ENCODE data around the gene APCS. TPM values are rescaled to one million over a fixed set of nuclear protein-coding genes. Genes with fewer than 3 reads are reported as not detected.

APCS gene
- not detected for polyA plus RNA-seq (ENCODE audit: insufficient read length)
- long read RNA-seq, donor 1 = 0 reads
- long read RNA-seq, donor 2 = 0 reads
- long read RNA-seq, donor 3 = 0 reads
- long read RNA-seq, donor 4 = 0 reads
- long read RNA-seq, donor 5 = 0 reads
- long read RNA-seq, donor 6 = 0 reads
- long read RNA-seq, donor 7 = 0 reads
- long read RNA-seq, donor 8 = 0 reads

GRCh38 chr1:159587461-159587951 lies at the start of gene APCS:
TSS of gene APCS (plus strand) at chr1:159587826. CDS start at chr1:159587922, 96 bp downstream.
- no peak for DNase-seq

- DNase-seq = no peak
Observed at GRCh38 chr1:159548126-159548525, 39.5 kb upstream of the APCS start.

DNA sequence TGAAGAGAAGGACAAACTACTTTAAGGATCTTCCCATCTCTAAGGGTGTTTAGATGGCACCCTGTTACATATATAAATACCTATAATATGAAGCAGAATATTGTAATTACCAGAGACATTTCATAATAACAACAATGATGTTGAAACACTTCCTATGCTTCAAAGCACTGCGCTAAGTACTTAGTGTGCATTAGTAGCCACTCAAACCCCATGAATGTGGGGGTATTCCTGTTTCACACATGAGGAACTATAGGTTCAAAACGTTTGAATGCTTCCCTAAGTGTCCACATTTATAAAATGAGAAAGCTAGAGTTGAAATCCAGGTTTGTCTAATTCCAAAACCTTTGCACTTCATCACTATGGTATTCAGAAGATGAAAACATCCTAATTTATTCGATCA lies 33.4 kb upstream of the APCS start:
- DNase-seq = no peak

DNA sequence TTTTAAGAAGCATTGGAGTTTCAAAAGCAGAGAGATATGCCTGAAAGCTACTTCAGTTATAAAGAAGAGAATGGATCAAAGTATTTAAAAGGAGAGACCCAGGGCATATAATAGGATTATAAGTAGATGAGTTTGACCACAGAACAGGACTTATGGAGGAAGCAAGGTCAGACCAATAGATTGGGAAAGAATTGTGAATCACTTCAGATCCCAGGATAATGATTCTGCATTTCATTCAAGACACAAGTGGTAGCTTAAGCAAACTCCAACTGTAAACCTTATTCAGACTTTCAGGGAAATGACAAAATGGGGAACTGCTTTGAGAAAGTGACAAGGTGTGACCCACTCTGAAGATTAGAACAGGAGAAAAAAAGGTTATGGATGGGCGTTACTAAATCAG lies 32.9 kb upstream of the APCS start:
- DNase-seq = no peak

DNA sequence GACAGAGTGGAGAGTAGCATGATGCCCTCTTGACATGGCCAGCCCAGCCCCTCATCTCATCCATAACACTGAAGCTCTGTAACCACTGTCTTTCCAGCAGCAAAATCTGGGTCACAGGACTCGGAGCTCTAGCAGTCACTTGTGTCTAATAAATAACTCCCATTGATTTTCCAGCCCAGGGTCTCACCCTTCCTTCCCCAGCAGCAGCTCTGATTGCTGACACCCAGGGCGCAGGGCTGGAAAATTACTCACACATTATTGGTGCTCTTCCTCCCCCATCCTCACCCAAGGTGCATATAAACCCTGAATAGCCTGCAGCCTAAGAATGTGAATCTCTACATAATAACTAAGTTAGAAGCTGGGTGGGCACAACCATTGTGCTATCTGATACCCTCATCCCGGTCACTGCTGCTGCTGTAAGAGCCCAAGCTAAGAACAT lies 30.7 kb upstream of the APCS start:
- DNase-seq = no peak

- DNase-seq = no peak
Observed at GRCh38 chr1:159560599-159560998, 27.0 kb upstream of the APCS start.

GRCh38 chr1:159561497-159561896 lies 26.1 kb upstream of the APCS start:
- no peak for DNase-seq

DNA sequence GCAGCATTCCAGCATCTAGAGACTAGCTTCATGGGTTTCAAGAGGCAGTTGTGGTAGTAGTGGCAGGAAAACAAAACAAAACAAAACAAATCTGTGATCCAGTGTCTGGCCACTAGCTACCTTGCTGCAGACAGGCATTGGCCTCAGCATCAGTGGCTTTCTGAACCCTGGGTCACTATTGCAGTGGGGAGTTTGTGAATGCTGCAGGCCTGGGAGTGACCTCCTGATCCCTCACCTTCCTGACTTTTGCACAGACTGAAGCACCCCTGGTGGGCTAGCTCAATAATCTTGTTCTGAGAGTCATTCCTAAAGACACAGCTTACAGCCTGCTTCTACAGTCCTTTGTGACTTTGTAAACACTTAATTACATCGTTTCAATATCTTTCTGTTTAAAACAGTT lies 24.9 kb upstream of the APCS start:
- DNase-seq = no peak

GRCh38 chr1:159577446-159577845 lies 10.2 kb upstream of the APCS start:
- DNase-seq = no peak

- no peak for DNase-seq
Observed at GRCh38 chr1:159580340-159580739, 7.3 kb upstream of the APCS start.

DNA sequence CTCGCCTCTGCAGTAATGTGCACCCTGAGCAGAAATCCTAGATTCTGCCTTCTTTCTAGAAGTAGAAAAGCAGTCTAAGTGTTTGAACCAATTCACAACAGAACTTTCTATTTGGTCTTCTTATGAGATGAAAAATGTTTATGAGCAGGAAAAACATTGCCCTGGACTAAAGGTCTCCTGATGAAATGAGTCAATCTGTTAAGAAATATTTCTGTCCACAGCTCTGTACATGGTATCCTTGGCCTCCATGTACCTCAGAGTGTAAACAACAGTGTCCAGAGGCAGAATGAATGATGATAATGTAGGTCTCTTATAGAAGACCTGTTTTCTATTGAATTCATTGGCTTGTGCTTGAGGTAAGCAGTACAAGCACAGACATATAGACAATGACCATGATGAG lies 6.2 kb upstream of the APCS start:
- DNase-seq = no peak

DNA sequence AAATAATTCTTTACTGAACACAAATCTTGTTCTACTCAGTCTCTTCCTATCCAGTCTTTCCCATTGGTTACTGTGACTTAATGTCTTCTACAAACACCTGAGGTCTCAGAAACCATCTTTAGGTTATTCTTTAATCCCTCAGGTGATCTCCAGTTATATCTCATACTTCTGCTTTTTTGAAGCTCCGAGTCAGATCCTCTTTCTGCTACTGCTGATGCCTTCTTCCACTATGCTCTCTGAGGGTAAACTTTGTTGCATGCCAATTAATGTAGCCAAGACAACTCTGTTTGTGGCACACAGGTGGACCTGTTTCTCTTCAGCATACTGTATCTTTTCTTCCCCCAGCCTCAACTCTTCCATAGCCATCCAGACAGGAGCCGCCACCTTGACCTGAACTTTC lies 3.1 kb upstream of the APCS start:
- no peak for DNase-seq

GRCh38 chr1:159591981-159592380 lies 4.4 kb downstream of the APCS start:
- DNase-seq = no peak

- DNase-seq = no peak
Observed at GRCh38 chr1:159594625-159595405, 7.2 kb downstream of the APCS start.

DNA sequence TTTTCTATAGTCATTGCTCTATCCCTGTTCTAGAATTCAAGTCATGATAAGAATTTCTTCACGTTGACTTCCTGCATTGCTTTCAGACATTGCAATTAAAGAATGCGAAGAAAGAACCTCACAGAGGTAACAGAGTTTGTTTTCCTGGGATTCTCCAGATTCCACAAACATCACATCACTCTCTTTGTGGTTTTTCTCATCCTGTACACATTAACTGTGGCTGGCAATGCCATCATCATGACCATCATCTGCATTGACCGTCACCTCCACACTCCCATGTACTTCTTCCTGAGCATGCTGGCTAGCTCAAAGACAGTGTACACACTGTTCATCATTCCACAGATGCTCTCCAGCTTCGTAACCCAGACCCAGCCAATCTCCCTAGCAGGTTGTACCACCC lies 10.6 kb downstream of the APCS start:
- DNase-seq = no peak

GRCh38 chr1:159600894-159601293 lies 13.3 kb downstream of the APCS start:
- no peak for DNase-seq

DNA sequence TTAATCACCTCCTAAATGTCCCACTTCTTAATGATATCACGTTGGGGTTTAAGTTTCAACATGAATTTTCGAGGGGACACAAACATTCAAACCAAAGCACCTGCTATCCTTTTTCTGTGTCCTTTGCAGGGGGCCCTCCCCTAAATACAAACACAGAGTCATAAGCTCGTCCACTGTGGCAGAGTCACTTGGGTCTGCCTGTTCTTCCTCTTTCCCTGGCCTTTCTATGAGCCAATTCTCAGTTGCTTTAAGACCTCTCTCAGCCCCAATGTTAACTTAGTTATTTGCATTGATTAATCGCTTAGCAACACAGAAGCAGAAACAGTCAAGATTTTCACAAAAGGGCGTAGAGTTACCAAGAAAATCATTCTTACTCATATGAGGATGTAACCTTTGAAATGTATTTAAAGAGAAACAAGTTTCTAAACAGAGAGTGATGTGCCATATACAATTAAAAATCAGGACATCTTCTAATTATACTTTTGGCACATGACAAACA lies 14.9 kb downstream of the APCS start:
- no peak for DNase-seq

GRCh38 chr1:159612211-159612885 lies 24.7 kb downstream of the APCS start:
- no peak for DNase-seq

DNA sequence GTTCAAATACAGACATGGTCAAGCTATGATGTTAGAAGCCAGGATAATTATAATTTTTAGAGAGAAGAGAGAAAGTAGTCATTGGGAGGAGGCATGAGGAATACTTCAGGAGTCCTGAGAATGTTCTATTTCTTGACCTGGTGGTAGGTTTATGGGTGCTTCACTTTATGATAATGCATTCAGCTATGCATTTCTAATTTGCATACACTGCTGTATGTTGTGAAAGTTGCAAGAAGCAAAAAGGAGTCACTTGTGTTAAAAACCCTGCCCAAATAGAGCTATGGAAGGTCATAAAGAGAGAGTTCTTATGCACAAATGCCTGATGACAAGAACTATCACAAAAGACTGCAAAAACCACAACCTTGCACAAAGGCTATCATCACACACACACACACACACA lies 45.3 kb downstream of the APCS start:
- DNase-seq = no peak
